ENCODE measurements around the gene SCAMP4.

The SCAMP4 gene

GRCh38 chr19:1962674-1963073 is 57.5 kb downstream of the SCAMP4 start:
- DNase-seq = no peak

- DNase-seq = no peak
Measured at GRCh38 chr19:1967087-1967608, 61.9 kb downstream of the SCAMP4 start.

GRCh38 chr19:1968279-1969175 is 63.3 kb downstream of the SCAMP4 start:
- DNase-seq = no peak

GRCh38 chr19:1969176-1970002 is 64.2 kb downstream of the SCAMP4 start:
- DNase-seq = no peak

GRCh38 chr19:1970003-1970805 is 65.0 kb downstream of the SCAMP4 start:
- no peak for DNase-seq

- DNase-seq = no peak
Measured at GRCh38 chr19:1970806-1971502, 65.8 kb downstream of the SCAMP4 start.

- no peak for DNase-seq
Measured at GRCh38 chr19:1974381-1975161, 69.4 kb downstream of the SCAMP4 start.

- DNase-seq = no peak
Measured at GRCh38 chr19:1975162-1975480, 69.9 kb downstream of the SCAMP4 start.
